ENCODE data around the gene NEDD4L. TPM values are rescaled to one million over a fixed set of nuclear protein-coding genes. Genes with fewer than 3 reads are reported as not detected.
"Not testable (repeated sequence)": the region's sequence is repeated elsewhere in the genome, so short reads cannot be mapped to it uniquely, and the experiment has no call there.

The NEDD4L gene
- 1 to 10 TPM; 2.6 to 4.7 (median 2.9) TPM for total RNA-seq

- Mint-ChIP-seq H3K9me3 (no peaks in the 10 kb centered on the region), H3K4me3 (peak within 1 kb of the TSS; percentile 88), H3K27me3 (ENCODE audit: low read depth) (peaks cover 2% of the 10 kb centered on the region), H3K36me3 (ENCODE audit: insufficient read depth) (no peaks in the 10 kb centered on the region), H3K4me1 (ENCODE audit: low read depth) (peaks cover 24% of the 10 kb centered on the region)
- DNase-seq = peak; percentile 75
- ATAC-seq = peak; percentile 82 to 86
These were observed at the start of gene NEDD4L for GRCh38 chr18:58043491-58044369. TSS of gene NEDD4L (plus strand) at chr18:58044226. CDS start at chr18:58044661, 435 bp downstream.

- Mint-ChIP-seq H3K4me1 (ENCODE audit: low read depth) (no peaks in the 10 kb centered on the region), H3K4me3 (no peak overlapping the region), H3K36me3 (ENCODE audit: insufficient read depth) (no peaks in the 10 kb centered on the region), H3K27me3 (ENCODE audit: low read depth) (peaks cover 8% of the 10 kb centered on the region), H3K9me3 (no peaks in the 10 kb centered on the region)
- no peak for ATAC-seq
- no peak for DNase-seq
These were observed 48.7 kb upstream of the NEDD4L start for GRCh38 chr18:57995331-57995730.

- ATAC-seq; H3K27me3 Mint-ChIP-seq (ENCODE audit: low read depth); DNase-seq; H3K9me3 Mint-ChIP-seq; H3K4me3 Mint-ChIP-seq; H3K36me3 Mint-ChIP-seq (ENCODE audit: insufficient read depth); H3K4me1 Mint-ChIP-seq (ENCODE audit: low read depth): not testable (repeated sequence)
These were observed 47.1 kb upstream of the NEDD4L start for GRCh38 chr18:57996894-57997293.

DNA sequence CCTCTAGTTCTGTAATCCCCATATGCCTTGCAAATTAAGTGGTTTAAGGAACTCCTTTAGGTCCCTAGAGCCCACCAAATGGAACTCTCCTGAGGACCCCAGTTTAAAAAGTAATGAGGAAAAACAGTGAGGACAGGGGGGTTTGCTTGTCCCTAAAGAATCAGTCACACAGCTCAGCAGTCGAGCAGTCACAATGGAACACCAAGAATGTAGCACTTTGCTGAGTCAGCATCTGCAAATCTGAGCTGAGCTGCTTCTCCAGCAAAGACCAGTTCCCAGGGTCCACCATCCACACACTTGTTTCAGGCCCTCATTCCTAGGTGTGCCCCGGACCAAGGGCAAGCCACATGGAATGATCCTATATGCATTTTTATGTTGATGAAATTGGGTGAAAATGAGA, 46.2 kb upstream of the NEDD4L start:
- DNase-seq (no peak), ATAC-seq (no peak)
- no peaks in the 10 kb centered on the region for H3K36me3 Mint-ChIP-seq (ENCODE audit: insufficient read depth)
- H3K27me3 Mint-ChIP-seq (ENCODE audit: low read depth) = peaks cover 4% of the 10 kb centered on the region
- H3K4me1 Mint-ChIP-seq (ENCODE audit: low read depth) = no peaks in the 10 kb centered on the region
- no peaks in the 10 kb centered on the region for H3K9me3 Mint-ChIP-seq
- no peak overlapping the region for H3K4me3 Mint-ChIP-seq

DNA sequence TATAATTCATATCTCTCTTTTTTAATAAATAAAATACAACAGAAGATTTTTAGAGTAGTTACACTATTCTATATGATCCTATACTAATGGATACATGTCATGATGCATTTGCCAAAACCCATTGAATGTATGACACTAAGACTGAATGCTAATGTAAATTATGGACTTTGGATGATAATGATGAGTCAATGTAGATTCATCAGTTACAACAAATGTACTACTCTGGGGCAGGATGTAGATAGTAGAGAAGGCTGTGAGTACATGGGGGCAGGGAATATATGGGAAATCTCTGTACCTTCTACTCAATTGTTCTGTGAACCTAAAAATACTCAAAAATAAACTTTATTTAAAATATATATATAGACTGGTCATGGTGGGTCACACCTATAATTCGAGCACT, 45.6 kb upstream of the NEDD4L start:
- Mint-ChIP-seq H3K36me3 (ENCODE audit: insufficient read depth) (no peaks in the 10 kb centered on the region), H3K4me3 (no peak overlapping the region), H3K4me1 (ENCODE audit: low read depth) (no peaks in the 10 kb centered on the region), H3K27me3 (ENCODE audit: low read depth) (no peaks in the 10 kb centered on the region), H3K9me3 (no peaks in the 10 kb centered on the region)
- ATAC-seq (no peak), DNase-seq (no peak)

DNA sequence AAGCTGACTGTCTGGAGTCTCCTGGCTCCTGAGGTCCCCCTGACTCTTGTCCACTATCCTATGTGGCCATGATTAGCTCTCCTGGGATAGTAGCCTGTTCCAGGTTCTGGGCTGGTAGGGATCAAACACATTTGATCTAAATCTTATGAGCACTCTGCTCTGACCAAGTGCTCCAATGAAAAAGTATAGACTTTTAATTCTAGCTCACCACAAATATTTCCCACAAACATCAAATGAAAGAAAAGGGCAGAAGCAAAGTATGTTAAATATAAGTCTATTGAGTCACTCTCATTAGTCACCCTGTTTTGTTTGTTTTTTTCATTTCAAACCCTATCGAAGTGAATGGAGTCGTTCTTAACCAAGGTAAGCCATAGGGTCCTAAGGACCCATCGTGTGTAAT, 39.7 kb upstream of the NEDD4L start:
- no peak for ATAC-seq
- Mint-ChIP-seq H3K9me3 (no peaks in the 10 kb centered on the region), H3K36me3 (ENCODE audit: insufficient read depth) (no peaks in the 10 kb centered on the region), H3K4me1 (ENCODE audit: low read depth) (no peaks in the 10 kb centered on the region), H3K4me3 (no peak overlapping the region), H3K27me3 (ENCODE audit: low read depth) (peaks cover 11% of the 10 kb centered on the region)
- DNase-seq = no peak

DNA sequence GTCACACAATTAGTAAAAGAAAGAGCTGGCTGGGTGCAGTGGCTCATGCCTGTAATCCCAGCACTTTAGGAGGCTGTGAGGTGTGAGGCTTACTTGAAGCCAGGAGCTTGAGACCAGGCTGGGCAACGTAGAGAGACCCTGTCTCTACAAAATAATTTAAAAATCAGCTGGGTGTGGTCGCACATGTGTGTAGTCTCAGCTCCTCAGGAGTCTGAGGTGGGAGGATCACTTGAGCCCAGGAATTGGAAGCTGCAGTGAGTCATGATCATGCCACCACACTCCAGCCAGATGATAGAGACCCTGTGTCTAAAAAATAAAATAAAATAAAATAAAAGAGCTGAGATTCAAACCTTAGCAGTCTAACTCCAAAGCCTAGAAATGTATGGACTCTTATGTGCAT, 39.0 kb upstream of the NEDD4L start:
- Mint-ChIP-seq H3K4me1 (ENCODE audit: low read depth) (no peaks in the 10 kb centered on the region), H3K9me3 (no peaks in the 10 kb centered on the region)

GRCh38 chr18:58005885-58006523, 38.0 kb upstream of the NEDD4L start:
- Mint-ChIP-seq H3K4me1 (ENCODE audit: low read depth) (no peaks in the 10 kb centered on the region), H3K36me3 (ENCODE audit: insufficient read depth) (no peaks in the 10 kb centered on the region), H3K4me3 (no peak overlapping the region), H3K9me3 (no peaks in the 10 kb centered on the region), H3K27me3 (ENCODE audit: low read depth) (peaks cover 14% of the 10 kb centered on the region)
- no peak for DNase-seq
- ATAC-seq = peak; percentile 81 to 85

More for the DNA sequence above, 39.0 kb upstream of the NEDD4L start:
- no peak overlapping the region for H3K4me3 Mint-ChIP-seq
- H3K27me3 Mint-ChIP-seq (ENCODE audit: low read depth) = peaks cover 11% of the 10 kb centered on the region
- DNase-seq (no peak), ATAC-seq (no peak)
- no peaks in the 10 kb centered on the region for H3K36me3 Mint-ChIP-seq (ENCODE audit: insufficient read depth)

DNA sequence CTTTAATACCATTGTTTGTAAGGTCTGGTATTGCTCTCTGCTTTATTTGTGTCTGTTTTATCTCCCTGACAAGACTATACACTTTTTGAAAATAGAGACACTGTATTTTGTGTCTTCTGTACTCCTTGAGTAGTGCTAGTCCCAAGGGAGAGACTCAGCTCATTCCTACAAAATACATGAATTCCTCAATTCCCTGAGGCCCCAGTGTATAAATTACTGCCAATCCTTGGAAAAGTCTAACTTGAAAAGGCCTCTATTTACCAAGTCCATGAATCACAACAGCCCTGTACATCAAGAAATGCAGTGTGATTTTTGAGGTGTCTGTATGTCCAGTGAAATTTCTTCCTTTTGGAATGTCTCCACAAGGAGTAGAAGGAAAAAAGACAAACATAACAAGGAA, 34.9 kb upstream of the NEDD4L start:
- no peak for ATAC-seq
- H3K4me3 Mint-ChIP-seq = no peak overlapping the region
- no peaks in the 10 kb centered on the region for H3K4me1 Mint-ChIP-seq (ENCODE audit: low read depth)

DNA sequence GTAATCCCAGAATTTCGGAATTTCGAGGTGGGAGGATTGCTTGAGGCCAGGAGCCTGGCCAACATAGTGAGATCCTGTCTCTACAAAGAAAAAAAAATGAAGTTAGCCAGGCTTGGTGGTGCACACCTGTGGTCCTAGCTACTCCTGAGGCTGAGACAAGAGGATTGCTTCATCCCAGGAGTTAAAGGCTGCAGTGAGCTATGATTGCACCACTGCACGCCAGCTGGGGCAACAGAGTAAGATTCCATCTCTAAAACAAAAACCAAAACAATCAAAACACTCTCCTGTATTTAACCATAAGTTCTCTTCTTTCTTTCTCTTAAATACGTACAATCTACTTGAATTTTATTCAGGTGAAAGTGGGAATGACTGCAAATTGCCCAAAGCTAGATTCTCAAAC, 33.8 kb upstream of the NEDD4L start:
- no peaks in the 10 kb centered on the region for H3K36me3 Mint-ChIP-seq (ENCODE audit: insufficient read depth)
- H3K4me1 Mint-ChIP-seq (ENCODE audit: low read depth) = no peaks in the 10 kb centered on the region
- DNase-seq = no peak
- no peak for ATAC-seq
- H3K27me3 Mint-ChIP-seq (ENCODE audit: low read depth) = peaks cover 12% of the 10 kb centered on the region
- no peak overlapping the region for H3K4me3 Mint-ChIP-seq
- no peaks in the 10 kb centered on the region for H3K9me3 Mint-ChIP-seq

More for the DNA sequence above, 34.9 kb upstream of the NEDD4L start:
- H3K27me3 Mint-ChIP-seq (ENCODE audit: low read depth) = peaks cover 14% of the 10 kb centered on the region
- no peaks in the 10 kb centered on the region for H3K9me3 Mint-ChIP-seq
- H3K36me3 Mint-ChIP-seq (ENCODE audit: insufficient read depth) = no peaks in the 10 kb centered on the region
- DNase-seq = no peak

DNA sequence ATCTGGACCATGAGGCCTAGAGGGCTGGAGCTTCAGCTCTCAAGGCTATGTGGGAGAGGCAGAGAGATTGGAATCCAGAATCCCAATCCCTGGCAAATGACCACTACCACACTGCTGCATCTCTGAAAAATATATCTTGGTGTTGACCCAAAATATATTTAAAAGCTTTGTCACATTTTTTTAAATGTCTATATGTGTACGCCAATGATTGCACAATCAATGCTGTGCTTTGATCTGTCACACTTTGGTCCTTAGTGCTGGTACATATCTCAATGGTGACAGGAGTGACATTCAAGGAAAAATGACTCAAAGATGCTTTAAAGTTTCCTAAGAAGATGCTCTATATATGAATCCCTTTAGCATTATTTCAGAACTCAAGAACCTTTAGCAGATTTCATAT, 31.7 kb upstream of the NEDD4L start:
- Mint-ChIP-seq H3K27me3 (ENCODE audit: low read depth) (peaks cover 11% of the 10 kb centered on the region), H3K36me3 (ENCODE audit: insufficient read depth) (no peaks in the 10 kb centered on the region), H3K9me3 (peaks cover 8% of the 10 kb centered on the region), H3K4me1 (ENCODE audit: low read depth) (no peaks in the 10 kb centered on the region), H3K4me3 (no peak overlapping the region)
- DNase-seq (no peak), ATAC-seq (no peak)

- peaks cover 8% of the 10 kb centered on the region for H3K9me3 Mint-ChIP-seq
- DNase-seq (no peak), ATAC-seq (no peak)
These were observed 30.5 kb upstream of the NEDD4L start for GRCh38 chr18:58013241-58014211.

GRCh38 chr18:58015065-58015780, 28.8 kb upstream of the NEDD4L start:
- ATAC-seq (no peak), DNase-seq (no peak)
- H3K36me3 Mint-ChIP-seq (ENCODE audit: insufficient read depth) = no peaks in the 10 kb centered on the region
- H3K4me1 Mint-ChIP-seq (ENCODE audit: low read depth) = no peaks in the 10 kb centered on the region
- peaks cover 8% of the 10 kb centered on the region for H3K9me3 Mint-ChIP-seq
- H3K27me3 Mint-ChIP-seq (ENCODE audit: low read depth) = peaks cover 6% of the 10 kb centered on the region
- H3K4me3 Mint-ChIP-seq = no peak overlapping the region

More at GRCh38 chr18:58013241-58014211, 30.5 kb upstream of the NEDD4L start:
- no peaks in the 10 kb centered on the region for H3K4me1 Mint-ChIP-seq (ENCODE audit: low read depth)
- no peak overlapping the region for H3K4me3 Mint-ChIP-seq
- no peaks in the 10 kb centered on the region for H3K36me3 Mint-ChIP-seq (ENCODE audit: insufficient read depth)
- H3K27me3 Mint-ChIP-seq (ENCODE audit: low read depth) = peaks cover 9% of the 10 kb centered on the region
